Measurements from ENCODE around the gene ACVR2A.

Gene ACVR2A

GRCh38 chr2:147844697-147845410 lies at the start of gene ACVR2A:
Gene ACVR2A, plus strand, starts transcription at chr2:147845029. Its CDS starts 124 bp downstream, at chr2:147845153.
- peak; percentile 41 for DNase-seq

- DNase-seq = no peak
Observed at GRCh38 chr2:147800316-147800715, 44.5 kb upstream of the ACVR2A start.

DNA sequence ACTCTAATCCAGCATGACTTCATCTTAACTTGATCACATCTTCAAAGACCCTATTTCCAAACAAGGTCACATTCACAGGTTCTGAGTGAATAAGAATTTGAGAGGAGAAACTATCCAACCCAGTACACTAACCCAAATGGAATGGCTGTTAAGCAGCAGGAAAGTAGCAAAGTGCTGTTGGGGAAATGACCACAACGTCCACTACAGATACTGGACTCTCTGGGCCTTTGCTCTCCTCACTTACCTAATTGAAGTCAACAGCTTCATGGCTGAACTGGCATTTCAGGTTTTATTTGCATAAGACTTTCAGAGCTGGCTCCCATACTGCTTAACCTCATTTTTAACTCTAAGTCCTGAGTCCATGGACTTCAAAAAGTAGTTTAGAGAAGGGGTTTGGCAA lies 38.0 kb upstream of the ACVR2A start:
- no peak for DNase-seq

DNA sequence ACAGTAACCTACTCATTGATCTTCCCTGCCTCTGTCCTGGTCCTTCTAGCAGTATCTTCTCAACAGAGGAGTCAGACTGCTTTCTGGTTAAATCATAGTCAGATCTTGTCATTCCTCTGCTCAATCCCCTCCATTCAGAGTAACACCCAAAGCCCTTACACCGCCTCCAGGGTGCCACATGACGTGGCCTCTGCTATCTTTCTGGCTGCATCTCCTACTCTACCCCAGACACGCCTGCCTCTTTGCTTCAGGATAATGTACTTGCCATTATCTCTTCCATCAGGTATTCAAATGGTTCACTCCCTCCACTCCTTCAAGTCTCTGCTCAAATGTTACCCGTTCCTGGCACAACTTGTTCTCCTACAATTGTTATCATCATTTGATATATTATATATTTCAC lies 36.3 kb upstream of the ACVR2A start:
- no peak for DNase-seq

DNA sequence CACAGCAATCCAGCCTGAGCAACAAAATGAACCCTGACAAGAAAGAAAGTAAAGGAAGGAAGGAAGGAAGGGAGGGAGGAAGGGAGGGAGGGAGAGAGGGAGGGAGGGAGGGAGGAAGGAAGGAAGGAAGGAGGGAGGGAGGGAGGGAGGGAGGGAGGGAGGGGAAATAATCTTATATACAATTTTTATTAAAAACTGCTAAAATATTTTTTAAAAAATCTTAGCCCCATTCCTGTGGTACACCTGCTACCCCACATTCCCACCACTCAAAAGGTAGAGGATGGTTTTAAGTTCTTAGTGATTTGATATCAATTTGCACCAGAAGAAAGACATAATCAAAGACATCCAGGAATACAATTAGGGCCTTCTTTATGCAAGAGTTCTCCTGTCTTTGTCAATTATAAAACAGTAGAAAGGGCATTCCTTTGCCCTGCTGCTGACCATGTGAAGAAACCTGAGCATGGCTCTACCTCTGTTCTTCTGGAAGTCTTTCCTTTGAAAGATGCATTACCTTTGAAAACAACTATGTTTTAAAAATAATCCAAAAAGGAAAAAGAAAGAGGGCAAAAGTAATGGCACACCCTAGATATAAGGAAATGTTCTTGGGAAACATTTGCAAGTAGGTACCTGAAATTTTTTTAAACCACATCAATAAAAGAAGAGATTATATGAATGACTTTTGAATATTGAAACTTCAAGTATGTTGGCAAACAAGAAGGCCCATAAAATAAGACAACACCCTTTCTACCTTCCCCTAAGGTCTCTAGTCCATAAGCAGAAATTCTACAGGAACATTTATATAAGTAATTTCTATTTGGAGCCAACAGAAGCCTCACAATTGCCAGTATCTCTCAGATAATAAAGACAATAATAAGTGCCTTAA lies 33.7 kb upstream of the ACVR2A start:
- DNase-seq = no peak

GRCh38 chr2:147818741-147819140 lies 26.1 kb upstream of the ACVR2A start:
- no peak for DNase-seq

DNA sequence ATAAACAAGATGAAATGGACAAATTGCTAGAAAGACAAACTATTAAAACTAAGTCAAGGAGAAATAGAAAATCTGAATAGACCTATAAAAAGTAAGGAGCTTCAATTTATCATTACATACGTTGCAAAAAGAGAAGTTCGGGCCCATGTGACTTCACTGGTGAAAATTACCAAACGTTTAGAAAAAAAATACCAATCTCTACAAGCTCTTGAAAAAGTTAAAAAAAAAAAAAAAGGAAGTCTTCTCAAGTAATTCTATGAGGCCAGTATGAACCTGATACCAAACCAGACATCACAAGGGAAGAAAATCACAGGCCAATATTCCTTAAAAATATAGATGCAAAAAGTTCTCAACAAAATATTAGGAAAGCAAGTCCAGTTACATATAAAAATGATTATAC lies 20.2 kb upstream of the ACVR2A start:
- DNase-seq = no peak

GRCh38 chr2:147826278-147827087 lies 18.3 kb upstream of the ACVR2A start:
- no peak for DNase-seq

DNA sequence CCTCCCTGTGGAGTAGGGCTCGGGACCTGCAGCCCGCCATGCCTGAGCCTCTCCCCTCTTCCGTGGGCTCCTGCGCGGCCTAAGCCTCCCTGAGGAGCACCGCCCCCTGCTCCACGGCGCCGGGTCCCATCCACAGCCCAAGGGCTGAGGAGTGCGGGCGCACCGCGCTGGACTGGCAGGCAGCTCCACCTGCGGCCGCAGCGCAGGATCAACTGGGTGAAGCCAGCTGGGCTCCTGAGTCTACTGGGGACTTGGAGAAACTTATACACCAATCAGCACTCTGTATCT lies 17.8 kb upstream of the ACVR2A start:
- DNase-seq = no peak

- no peak for DNase-seq
Observed at GRCh38 chr2:147829106-147829505, 15.7 kb upstream of the ACVR2A start.

GRCh38 chr2:147836099-147836498 lies 8.7 kb upstream of the ACVR2A start:
- DNase-seq = no peak

DNA sequence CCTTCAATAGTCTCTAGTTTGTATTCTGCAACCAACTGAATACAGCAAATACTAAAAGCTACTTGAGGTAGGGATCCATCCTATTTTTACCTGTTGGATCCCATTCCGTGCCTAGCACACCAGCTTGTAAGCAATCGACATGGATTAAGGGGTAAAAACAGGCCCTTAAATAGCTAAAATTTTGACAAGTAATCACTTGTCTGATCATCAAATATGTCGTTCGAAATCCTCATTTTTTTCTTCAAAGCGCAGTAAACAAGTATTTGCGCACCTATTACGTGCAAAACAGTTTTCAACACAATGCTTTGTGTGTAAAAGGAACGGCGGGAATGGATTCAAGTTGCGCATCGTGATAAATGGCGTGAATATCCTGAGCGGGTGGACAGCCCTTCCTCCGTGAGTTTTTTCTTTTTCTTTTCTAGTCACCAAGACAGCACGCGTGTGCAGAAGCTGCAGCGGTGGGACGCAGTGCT lies 1.4 kb upstream of the ACVR2A start:
- no peak for DNase-seq

DNA sequence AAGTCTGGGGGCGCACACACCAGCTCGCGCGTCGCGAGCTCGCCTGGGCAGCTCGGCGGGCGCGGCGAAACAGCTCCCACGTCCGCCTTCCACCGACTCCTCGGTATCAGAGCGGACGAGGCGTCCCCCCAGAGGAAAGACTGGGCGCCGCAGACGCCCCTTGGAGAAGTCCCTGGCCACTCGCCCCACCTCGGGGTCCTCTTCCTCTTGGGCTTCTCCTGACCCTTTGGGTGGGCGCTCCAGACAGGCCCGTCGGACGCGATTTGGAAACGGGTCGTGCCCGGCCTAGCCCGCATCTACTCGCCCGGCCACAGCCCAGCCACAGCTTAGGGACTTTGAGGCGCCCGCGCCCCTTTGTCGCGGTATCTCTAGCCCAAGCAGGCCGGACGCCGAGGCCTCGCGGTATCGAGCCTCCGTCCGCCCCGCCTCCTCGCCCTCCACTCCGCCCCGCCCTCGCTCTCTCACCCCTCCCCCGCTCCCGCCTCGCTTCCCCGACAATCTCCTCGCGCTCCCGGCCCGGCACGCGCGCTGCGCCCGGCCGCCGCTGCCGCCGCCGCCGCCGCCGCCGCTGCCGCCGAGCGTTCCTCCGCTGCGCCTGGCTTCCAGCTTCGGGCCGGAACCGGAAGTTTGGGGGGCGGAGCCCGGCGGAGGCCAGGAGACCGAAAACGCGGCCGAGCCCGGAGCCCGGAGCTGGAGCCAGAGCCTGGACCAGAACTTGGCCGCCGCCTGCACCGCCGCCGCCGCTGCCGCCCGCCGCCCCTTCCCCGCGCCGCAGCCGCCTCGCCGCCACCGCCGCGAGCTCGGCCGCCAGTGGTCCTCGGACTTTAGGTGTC lies 749 bp upstream of the ACVR2A start:
- peak; percentile 86 for DNase-seq

DNA sequence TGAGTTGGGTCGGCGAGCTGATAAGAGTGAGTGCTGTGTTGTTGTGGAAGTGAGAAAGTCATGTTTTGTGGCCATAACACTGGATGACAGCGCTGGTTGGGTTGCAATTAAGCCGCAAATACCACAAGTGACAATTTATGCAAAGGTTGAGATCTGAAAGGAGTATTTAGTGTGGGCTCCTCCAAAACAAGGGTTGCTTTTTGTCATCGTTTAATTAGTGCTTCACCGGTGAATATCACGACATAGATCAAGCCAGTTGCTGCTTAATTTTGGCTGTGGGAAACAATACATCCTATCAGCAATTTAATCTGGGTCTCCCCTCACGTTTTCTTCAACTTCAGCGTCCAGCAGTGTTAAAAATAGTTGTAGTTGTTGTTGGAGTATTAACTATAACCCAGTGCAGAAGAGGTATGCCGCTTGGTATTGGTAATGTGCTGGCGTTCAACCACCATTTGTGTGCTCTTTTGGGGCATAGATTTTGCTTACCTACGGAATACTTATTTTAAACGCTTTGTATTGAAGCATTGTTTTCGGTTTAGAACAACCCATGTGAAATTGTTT lies 662 bp downstream of the ACVR2A start:
- no peak for DNase-seq

GRCh38 chr2:147846412-147847081 lies 1.7 kb downstream of the ACVR2A start:
- DNase-seq = no peak

DNA sequence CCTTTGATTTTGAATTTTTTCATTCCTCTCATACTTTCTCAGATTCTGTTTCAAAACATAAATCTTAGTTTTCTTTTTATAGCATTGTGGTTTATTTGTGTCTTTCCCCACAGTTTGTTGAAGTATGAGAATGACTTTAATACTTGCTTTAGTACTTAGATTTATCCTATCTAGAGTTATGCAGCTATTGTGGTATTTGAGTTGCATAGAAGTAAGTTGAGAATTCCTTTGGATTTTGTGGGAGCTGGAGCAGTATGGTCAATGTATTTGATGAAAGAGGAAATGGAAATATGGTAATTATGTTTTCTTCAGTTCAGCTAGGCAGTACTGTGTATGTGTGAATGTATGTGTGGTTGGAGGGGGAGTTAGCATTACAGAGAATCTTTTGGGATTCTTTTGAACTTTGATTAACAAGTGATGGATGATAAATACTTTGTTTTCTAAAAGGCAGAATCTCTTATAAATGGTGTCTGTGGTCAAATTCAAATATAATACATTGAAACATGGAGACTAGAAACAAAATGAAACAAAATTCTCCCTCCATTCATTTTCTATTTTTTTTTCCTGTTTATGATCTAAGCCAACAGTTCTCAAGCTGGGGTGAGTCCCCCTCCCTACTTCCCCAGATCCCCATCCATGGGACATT lies 3.0 kb downstream of the ACVR2A start:
- no peak for DNase-seq

GRCh38 chr2:147850838-147851237 lies 6.0 kb downstream of the ACVR2A start:
- no peak for DNase-seq

GRCh38 chr2:147851244-147851930 lies 6.6 kb downstream of the ACVR2A start:
- DNase-seq = no peak

DNA sequence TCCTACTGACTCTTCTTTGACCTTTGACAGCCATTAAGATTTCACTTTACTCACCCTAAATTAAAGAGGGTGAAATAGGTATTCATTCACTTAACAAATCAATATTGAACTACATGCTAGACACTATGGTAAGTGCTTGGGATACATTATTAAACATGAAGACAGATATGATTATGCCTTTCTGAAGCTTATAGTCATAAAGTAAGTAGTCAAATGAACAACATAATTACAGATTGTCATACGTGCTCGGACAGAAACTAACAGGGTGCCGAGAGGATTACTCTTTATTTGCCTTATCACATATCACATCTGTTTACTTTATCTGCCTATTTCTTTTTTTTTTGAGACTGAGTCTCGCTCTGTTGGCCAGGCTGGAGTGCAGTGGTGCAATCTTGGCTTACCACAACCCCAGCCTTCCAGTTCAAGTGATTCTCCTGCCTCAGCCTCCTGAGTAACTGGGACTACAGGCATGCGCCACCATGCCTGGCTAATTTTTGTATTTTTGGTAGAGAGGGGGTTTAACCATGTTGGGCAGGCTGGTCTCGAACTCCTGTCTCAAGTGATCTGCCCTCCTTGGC lies 9.8 kb downstream of the ACVR2A start:
- no peak for DNase-seq

DNA sequence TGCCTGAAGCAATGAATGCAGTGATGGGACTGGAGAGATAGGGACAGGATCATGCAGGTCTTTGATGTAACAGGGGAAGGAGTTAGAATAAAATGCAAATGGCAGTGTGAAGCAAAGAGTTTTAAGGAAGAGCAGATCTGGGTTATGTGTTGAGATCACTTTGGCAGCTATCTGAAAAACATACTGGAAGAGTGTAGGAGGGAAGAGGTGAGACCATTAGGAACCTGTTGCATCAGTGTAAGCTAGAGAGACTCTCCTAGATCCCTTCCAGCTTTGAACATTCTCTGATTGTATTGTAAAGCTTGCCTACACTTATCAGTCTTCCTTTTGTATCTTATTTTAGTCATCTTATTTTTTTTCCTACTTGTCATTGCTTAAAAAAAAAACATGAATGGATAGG lies 10.5 kb downstream of the ACVR2A start:
- DNase-seq = no peak

Data from activated CD4-positive, CD25-positive, alpha-beta regulatory T cell treated with anti-CD3 and anti-CD28 coated beads, Interleukin-2, amount 50 U/mL, for 72 hours (primary cell).